ENCODE data around the gene NMUR1.

NMUR1 gene

GRCh38 chr2:231525248-231526163 is 4.7 kb downstream of the NMUR1 start:
- DNase-seq (ENCODE audit: extremely low read depth, low read depth), result no peak
- TF ChIP-seq, protein P1, sequence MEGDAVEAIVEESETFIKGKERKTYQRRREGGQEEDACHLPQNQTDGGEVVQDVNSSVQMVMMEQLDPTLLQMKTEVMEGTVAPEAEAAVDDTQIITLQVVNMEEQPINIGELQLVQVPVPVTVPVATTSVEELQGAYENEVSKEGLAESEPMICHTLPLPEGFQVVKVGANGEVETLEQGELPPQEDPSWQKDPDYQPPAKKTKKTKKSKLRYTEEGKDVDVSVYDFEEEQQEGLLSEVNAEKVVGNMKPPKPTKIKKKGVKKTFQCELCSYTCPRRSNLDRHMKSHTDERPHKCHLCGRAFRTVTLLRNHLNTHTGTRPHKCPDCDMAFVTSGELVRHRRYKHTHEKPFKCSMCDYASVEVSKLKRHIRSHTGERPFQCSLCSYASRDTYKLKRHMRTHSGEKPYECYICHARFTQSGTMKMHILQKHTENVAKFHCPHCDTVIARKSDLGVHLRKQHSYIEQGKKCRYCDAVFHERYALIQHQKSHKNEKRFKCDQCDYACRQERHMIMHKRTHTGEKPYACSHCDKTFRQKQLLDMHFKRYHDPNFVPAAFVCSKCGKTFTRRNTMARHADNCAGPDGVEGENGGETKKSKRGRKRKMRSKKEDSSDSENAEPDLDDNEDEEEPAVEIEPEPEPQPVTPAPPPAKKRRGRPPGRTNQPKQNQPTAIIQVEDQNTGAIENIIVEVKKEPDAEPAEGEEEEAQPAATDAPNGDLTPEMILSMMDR (IDR thresholded peaks at IDR 0.05; ENCODE audit: low read depth, low read length, missing control alignments), result no peak
- H3K4me3 ChIP-seq (replicated peaks; ENCODE audit: low read depth, low read length), result no peak overlapping the region

DNA sequence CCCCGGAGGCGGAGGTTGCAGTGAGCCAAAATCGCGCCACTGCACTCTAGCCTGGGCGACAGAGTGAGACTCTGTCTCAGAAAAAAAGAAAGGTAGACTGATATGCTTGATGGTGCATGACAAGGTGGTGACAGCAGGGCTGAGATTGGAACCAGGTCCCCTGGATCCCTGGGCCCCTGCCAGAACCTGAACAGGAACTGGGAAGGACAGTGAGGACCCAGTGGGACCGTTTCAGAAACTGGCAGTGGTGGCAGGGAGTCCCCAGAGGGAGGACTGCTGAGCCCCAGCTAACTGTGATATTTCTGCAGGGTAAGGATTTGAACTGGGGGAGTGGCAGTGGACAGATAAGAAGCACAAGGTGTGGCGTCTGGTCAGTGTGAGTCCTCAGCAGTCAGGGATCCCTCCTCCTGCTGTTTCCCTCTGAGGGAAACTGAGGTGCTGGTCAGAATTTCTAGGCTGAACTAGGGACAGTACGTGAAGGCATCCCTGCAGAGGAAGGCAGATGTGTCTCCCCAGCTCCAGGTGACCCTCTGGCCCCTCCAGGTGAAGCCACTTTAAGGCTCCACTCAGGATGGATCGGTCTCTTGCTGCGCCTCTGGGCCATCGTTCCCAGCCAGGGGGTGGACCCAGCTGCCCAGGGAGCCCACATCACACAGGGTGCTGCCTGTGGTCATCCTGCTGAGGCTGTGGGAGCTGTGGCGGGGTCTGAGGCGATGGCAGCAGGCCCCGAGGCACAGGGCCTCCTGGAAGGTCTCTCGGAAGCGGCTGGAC is 5.6 kb downstream of the NMUR1 start:
- TF ChIP-seq, protein P1 (IDR thresholded peaks at IDR 0.05; ENCODE audit: low read depth, low read length, missing control alignments), result no peak
- H3K4me3 ChIP-seq (replicated peaks; ENCODE audit: low read depth, low read length), result no peak overlapping the region
- no peak for DNase-seq (ENCODE audit: extremely low read depth, low read depth)

DNA sequence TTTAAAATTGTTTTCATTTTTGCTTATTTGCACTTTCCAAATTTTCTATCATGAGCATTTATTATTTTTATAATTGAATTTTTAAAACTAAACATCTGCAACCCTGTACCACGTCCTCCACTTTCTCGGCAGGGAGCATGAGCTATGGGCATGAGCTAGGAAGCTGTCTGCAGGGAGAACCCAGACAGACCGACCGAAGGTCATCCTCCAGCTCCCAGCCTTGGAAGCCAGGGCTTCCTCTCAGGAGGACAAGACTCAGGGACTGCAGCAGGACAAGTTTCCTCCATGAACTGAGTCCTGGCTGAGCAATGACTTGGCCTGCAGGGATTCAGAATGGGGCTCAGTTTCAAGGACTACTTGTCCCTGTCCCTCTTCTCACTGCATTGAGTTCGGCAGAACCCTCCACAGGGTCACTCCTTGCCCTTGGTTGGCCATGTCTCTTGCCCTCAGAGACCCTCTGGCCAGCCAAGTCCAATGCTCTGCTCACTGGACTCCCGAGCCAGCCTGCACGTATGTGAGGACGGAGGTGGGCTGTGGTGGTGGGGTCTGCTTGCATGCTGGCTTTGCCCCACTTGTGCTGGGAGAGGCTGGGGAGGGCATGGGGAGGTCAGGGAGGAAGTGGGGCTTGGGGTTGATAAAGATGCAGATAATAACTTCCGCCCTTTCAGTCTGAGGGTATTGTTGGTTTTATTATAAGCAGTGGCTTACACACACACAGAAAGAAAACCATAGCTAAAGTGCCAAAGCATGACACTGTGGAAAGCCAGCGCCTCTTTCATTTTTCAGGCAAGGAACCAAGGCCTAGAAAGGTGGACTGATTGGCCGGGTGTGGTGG is 6.6 kb downstream of the NMUR1 start:
- no peak for DNase-seq (ENCODE audit: extremely low read depth, low read depth)
- H3K4me3 ChIP-seq (replicated peaks; ENCODE audit: low read depth, low read length), result no peak overlapping the region
- TF ChIP-seq, protein P1 (IDR thresholded peaks at IDR 0.05; ENCODE audit: low read depth, low read length, missing control alignments), result no peak

DNA sequence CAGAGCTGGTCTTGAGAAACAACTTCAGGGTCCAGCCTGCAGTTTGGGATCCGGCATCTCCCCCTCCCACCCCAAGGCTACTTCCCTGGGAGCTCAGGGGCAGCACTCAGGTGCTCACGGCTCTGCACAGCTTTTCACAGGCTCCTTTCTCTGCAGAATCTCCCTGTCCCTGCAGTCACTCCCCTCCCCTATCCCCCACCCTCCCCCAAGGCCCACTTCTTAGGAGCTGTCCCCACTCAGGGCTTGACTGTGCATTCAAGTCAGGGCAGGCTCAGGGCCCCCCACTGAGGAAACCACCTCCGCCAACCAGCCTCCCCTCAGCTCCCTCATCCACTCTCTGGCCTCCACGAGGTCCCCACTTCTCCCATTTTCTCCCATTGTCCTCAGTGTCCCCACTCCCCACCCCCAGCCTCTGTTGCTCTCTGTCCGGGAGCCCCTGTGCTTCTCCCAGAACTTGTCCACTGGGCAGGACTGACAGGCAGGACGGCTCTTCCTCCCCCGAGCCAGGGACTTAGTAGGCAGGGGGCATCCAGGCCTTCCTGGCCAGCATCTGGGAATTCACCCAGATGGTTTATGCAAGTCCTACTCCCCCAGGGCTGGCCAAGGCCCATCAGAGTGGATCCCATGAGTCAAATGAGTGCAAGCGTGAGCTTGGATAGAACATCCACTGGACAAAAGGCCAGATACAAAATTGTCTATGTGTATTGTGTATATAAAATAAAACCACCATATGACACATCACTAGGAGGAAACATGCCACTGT is 7.6 kb downstream of the NMUR1 start:
- no peak for DNase-seq (ENCODE audit: extremely low read depth, low read depth)
- no peak overlapping the region for H3K4me3 ChIP-seq (replicated peaks; ENCODE audit: low read depth, low read length)
- TF ChIP-seq, protein P1 (IDR thresholded peaks at IDR 0.05; ENCODE audit: low read depth, low read length, missing control alignments), result no peak

DNA sequence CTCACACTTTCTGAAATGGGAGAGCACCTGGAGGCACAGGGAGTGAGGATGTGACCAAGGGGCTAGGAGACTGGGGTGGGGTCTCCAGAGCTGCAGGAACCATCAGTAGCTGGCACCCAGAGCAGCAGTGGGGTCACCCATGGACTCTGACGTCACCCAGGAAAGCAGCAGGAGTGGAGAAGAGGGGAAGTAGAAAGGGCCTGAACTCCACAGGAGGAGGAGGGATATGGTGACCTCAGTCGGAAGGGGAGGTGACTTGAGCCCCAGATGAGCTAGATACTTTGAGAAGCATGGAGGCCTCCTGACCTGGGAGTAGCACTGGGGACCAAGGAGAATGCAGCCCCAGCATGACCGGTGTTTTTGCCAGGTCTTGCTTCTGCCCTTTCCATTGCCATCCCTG is 8.8 kb downstream of the NMUR1 start:
- H3K4me3 ChIP-seq (replicated peaks; ENCODE audit: low read depth, low read length), result no peak overlapping the region
- DNase-seq (ENCODE audit: extremely low read depth, low read depth), result no peak
- TF ChIP-seq, protein P1 (IDR thresholded peaks at IDR 0.05; ENCODE audit: low read depth, low read length, missing control alignments), result no peak
